Measurements from ENCODE around the gene COP1.

Gene COP1

GRCh38 chr1:176201568-176201967 is 5.5 kb downstream of the COP1 start:
- no peak for DNase-seq (ENCODE audit: low read depth in 2 of 3, low spot score in 2 of 3)

DNA sequence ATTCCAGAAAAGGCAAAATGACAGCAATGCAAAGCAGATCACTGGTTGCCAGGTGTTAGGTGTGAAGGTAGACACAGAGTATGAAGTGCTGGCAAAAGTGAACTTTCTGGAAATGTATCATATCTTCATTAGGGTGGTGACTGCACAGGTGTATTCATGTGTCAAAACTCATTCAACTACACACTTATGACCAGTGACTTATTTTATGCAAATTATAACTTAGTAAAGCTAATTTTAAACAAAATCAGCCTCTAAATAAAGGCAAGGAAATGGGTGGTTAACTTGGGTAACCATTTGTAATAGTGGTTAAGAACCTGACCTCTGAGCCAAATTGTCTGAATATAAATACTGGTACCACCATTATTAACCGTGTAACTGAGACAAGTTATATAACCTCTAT is 7.4 kb downstream of the COP1 start:
- DNase-seq (ENCODE audit: low read depth in 2 of 3, low spot score in 2 of 3) = no peak

DNA sequence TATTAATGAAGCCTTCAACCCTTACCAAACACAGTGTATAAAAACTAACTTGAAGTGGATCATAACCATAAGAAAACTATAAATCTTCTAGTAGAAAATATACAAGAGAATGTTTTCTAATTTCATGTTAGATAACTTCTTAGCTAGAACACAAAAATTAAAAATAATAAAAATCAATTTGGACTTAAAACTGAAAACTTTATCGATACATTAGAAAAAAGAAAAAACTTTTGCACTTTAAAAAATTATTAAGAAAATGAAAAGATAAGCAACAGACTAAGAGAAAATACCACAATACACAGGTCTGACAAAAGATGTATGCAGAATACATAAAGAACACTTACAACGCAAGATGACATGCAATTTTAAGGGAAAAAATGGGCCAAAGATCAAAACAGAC is 8.7 kb downstream of the COP1 start:
- DNase-seq (ENCODE audit: low read depth in 2 of 3, low spot score in 2 of 3) = no peak

- DNase-seq (ENCODE audit: low read depth in 2 of 3, low spot score in 2 of 3) = no peak
Observed at GRCh38 chr1:176196728-176197127, 10.4 kb downstream of the COP1 start.

DNA sequence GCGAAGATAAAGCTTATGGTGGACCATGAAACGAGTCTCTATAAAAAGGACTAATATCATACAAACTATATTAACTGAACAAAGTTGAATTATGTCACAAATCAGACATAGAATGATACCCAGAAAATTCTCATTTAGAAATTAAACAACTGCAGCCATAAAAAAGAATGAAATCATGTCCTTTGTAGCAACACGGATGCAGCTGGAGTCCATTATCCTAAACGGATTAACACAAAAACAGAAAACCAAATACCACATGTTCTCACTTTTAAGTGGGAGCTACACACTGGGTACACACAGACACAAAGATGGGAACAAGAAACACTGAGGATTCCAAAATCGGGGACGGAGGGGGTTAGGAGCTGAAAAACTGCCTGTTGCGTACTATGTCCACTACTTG is 11.5 kb downstream of the COP1 start:
- no peak for DNase-seq (ENCODE audit: low read depth in 2 of 3, low spot score in 2 of 3)

GRCh38 chr1:176193663-176194062 is 13.4 kb downstream of the COP1 start:
- DNase-seq (ENCODE audit: low read depth in 2 of 3, low spot score in 2 of 3) = no peak

DNA sequence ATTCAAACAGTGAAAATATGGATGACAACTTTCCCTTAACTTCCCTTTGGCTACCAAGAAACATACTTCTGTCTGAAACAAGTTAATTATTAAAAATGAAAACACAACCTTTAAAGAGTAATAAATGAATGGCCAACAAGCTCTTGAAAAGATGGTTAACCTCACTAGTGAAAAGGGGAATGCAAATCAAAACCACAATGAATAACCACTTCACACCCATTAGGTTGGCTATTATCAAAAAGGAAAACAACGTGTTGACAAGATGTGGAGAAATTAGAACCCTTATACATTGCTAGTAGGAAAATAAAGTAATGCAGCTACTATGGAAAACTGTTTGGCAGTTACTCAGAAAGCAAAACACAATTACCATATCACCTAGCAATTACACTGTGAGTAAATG is 14.1 kb downstream of the COP1 start:
- no peak for DNase-seq (ENCODE audit: low read depth in 2 of 3, low spot score in 2 of 3)

GRCh38 chr1:176188604-176189003 is 18.5 kb downstream of the COP1 start:
- no peak for DNase-seq (ENCODE audit: low read depth in 2 of 3, low spot score in 2 of 3)

- no peak for DNase-seq (ENCODE audit: low read depth in 2 of 3, low spot score in 2 of 3)
Observed at GRCh38 chr1:176187001-176187400, 20.1 kb downstream of the COP1 start.

- no peak for DNase-seq (ENCODE audit: low read depth in 2 of 3, low spot score in 2 of 3)
Observed at GRCh38 chr1:176183618-176184017, 23.5 kb downstream of the COP1 start.

- DNase-seq (ENCODE audit: low read depth in 2 of 3, low spot score in 2 of 3) = no peak
Observed at GRCh38 chr1:176178316-176178715, 28.8 kb downstream of the COP1 start.

DNA sequence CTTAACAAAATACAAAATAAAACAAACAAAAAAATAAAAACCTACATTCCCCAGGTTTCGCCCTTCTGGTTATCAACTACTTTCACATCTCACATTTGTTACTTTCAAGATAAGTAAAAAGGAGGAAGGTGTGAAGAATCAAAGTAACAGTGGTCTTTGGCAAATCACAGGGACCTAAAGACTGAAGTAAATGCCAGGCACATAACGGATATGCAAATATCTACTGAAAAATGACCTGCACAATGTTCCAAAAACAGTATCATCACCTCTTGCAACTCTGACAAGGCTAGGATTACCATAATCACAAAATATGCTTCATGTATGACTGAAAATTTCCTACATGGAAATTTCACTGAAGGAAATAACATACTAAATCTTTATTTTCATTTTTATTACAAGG is 29.3 kb downstream of the COP1 start:
- DNase-seq (ENCODE audit: low read depth in 2 of 3, low spot score in 2 of 3) = no peak

DNA sequence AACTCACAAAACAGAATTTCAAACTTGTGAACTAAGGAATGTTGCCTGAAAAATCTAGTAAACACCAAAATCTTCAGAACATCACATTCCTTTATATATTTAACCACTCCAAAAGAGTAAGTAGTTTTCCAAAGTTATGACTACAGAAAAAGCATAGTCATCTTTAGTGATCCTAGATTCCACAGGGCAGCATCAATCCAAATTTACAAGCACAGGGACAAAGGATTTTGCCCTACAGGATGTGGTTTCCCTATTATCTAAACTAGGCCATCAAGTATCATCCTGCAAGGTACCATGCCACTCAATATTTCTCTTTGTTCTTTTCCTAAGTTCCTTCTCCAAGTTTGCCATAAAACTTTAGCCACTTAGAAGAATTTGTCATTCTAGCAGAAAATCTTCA is 33.0 kb downstream of the COP1 start:
- DNase-seq (ENCODE audit: low read depth in 2 of 3, low spot score in 2 of 3) = no peak

DNA sequence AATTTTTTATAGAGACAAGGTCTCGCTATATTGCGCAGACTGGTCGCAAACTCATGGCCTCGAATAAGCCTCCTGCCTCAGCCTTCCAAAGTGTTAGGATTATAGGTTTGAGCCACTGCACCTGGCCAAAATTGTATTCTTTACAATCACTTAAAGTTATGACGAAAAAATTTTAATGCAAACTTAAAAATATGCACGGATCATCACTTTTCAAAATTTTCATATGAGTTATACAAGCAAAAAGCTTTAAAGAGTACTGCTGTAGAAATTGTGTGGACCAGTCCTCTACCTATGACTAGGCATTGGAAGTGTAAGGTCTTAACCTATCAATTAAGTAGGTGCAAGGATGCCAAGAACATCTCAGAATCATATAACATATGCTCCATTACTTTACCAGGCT is 34.9 kb downstream of the COP1 start:
- no peak for DNase-seq (ENCODE audit: low read depth in 2 of 3, low spot score in 2 of 3)

DNA sequence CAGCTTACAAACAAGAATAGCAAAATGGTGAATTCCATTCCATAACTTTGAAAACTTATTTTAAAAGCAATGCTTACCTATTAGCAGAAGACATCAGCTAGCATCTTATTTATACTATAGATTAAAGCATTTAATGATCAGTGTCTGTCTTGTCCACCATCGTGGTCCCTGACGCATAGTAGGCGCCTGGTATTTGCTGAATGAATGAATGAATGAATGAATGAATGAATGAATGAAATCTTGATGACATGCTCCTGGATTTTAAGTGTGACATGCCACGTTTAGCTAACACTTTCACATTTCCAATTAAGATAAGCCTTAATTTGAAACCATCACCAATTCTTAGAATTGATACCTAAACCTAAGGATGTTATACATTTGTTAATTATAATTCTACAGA is 39.9 kb downstream of the COP1 start:
- DNase-seq (ENCODE audit: low read depth in 2 of 3, low spot score in 2 of 3) = no peak

GRCh38 chr1:176165573-176165972 is 41.5 kb downstream of the COP1 start:
- no peak for DNase-seq (ENCODE audit: low read depth in 2 of 3, low spot score in 2 of 3)

DNA sequence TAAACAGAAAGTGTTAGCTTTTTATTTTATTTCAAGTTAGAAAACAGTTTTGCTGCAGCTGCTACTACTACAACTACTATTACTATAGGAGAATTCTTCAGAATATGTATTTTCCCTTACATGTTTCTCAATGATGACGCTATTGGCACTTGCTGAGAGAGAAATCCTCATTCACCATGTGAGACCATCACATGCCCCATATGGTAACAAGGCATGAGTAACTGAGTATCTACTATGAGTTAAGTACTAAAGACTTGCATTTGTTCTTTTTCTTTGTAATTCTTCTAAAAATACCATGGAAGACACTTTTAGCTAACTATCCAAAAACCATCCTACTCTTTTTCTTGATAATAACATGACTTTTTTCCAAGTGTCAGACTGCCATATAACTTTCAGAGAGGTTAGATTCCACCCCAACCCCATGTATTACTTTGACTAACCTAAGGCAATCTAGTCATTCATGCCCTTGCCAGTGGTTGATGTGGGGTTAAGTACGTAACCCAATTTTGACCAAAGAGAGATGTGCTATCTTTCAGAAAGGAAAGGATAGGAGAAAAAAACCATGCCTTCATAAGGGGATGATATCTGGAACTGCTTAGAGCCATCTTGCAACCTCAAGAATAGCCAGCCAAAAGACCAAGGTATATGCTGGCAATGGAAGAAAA is 42.9 kb downstream of the COP1 start:
- no peak for DNase-seq (ENCODE audit: low read depth in 2 of 3, low spot score in 2 of 3)

DNA sequence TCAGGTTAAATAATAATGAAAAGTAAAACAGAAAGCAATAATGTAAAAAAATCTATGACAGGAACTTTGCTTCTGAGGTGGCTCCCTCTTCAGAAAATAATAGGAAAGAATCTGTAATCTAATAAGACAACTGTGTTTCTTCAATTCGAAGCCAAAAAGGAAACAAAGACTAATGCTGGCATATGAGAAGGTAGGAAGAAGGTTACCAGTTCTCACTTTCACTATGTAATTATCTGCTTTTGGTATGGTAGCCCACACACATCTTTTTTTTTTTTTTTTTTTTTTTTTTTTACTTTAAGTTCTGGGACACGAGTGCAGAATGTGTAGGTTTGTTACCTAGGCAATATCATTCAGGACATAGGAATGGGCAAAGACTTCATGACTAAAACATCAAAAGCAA is 47.1 kb downstream of the COP1 start:
- no peak for DNase-seq (ENCODE audit: low read depth in 2 of 3, low spot score in 2 of 3)

- no peak for DNase-seq (ENCODE audit: low read depth in 2 of 3, low spot score in 2 of 3)
Observed at GRCh38 chr1:176157995-176158394, 49.1 kb downstream of the COP1 start.

- DNase-seq (ENCODE audit: low read depth in 2 of 3, low spot score in 2 of 3) = no peak
Observed at GRCh38 chr1:176149939-176150807, 56.9 kb downstream of the COP1 start.

- no peak for DNase-seq (ENCODE audit: low read depth in 2 of 3, low spot score in 2 of 3)
Observed at GRCh38 chr1:176144526-176144925, 62.6 kb downstream of the COP1 start.

DNA sequence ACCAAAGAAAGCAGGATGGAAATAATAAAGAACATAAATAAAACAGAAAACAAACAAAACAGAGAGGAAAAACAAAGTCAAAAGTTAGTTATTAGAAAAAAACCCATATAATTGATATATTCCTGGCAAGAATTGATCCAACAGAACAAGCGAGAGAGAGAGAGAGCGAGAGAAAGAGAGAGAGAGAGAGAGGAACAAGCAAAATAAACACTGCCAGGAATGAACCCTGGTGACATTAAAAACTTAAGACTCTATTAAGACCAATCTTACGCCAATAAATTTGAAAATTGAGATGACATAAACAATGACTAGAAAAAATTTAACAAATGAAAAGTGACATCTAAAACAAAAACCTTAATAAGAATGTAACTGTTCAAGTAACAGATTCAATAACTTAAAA is 64.1 kb downstream of the COP1 start:
- DNase-seq (ENCODE audit: low read depth in 2 of 3, low spot score in 2 of 3) = no peak

- DNase-seq (ENCODE audit: low read depth in 2 of 3, low spot score in 2 of 3) = no peak
Observed at GRCh38 chr1:176141449-176141848, 65.6 kb downstream of the COP1 start.

All from activated CD8-positive, alpha-beta memory T cell treated with anti-CD3 and anti-CD28 coated beads for 48 hours (primary cell).